ENCODE measurements around the gene PLEKHN1. TPM values are rescaled to one million over a fixed set of nuclear protein-coding genes. Genes with fewer than 3 reads are reported as not detected.

The PLEKHN1 gene
- total RNA-seq, 4 donors from 2014 or later, result 0.17 to 0.50 (median 0.19) TPM; not detected in 1

DNA sequence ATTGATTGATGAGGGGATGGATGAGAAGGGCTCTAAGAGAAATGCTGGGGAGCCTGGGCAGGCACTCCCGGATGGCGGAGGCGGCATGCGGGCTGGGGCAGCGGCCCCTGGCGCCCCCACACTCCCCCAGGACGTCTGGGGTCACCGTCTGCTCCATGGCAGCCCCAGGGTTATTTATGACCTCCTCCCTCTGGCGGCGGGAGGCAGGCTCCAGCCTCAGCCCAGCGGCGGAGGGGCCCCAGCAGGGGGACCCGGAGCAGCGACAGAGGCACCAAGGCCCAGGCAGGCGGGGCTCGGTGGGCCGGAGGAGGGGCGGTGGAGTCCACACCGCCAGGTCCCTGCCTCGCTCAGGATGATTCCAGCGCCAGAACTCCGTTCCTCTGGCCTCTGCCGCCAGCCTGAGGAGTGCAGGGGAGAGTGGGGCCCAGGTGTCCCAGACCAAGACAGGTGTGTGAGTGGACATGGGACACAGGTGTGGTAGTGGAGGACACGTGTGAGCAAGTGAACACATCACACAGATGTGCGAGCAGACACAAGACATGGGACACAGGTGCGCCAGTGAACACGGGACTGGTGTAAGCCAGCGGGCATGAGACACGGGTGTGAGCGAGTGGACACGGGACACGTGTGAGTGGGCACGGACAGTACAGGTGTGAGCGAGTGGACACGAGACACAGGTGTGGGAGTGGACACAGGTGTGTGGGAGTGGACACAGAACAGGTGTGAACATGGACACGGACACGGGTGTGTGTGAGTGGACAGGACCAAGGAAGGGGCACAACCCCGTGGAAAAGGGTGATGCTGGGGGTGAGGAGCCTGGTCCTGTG is 45.1 kb upstream of the PLEKHN1 start:
- no peak for DNase-seq (ENCODE audit: extremely low spot score)
- H3K4me3 ChIP-seq, result peak overlapping the region in 3 of 4 donors; percentile 5 to 40 (median 28)
- no peaks in the 10 kb centered on the region for H3K36me3 ChIP-seq
- WGBS, result 42% methylated on average over 20 of the region's 38 CpGs
- peaks cover 6 to 100% (median 18%) of the 10 kb centered on the region in 4 donors for H3K27me3 ChIP-seq
- no peak for TF ChIP-seq POLR2A (IDR thresholded peaks at IDR 0.05; ENCODE audit: low read depth)
- peak in 1 of 2 donors; percentile 39 for TF ChIP-seq POLR2AphosphoS5 (IDR thresholded peaks at IDR 0.05)
- TF ChIP-seq EP300 (IDR thresholded peaks at IDR 0.05), result no peak
- TF ChIP-seq, protein P1, sequence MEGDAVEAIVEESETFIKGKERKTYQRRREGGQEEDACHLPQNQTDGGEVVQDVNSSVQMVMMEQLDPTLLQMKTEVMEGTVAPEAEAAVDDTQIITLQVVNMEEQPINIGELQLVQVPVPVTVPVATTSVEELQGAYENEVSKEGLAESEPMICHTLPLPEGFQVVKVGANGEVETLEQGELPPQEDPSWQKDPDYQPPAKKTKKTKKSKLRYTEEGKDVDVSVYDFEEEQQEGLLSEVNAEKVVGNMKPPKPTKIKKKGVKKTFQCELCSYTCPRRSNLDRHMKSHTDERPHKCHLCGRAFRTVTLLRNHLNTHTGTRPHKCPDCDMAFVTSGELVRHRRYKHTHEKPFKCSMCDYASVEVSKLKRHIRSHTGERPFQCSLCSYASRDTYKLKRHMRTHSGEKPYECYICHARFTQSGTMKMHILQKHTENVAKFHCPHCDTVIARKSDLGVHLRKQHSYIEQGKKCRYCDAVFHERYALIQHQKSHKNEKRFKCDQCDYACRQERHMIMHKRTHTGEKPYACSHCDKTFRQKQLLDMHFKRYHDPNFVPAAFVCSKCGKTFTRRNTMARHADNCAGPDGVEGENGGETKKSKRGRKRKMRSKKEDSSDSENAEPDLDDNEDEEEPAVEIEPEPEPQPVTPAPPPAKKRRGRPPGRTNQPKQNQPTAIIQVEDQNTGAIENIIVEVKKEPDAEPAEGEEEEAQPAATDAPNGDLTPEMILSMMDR (IDR thresholded peaks at IDR 0.05), result peak; percentile 38 to 71 (median 61)
- peaks cover 35 to 75% (median 63%) of the 10 kb centered on the region in 4 donors for H3K4me1 ChIP-seq
- intact Hi-C loops (cut with DNase I), result no loop called here
- no peaks in the 10 kb centered on the region for H3K9me3 ChIP-seq
- H3K27ac ChIP-seq (replicated peaks in 1 of 4), result no peak overlapping the region

DNA sequence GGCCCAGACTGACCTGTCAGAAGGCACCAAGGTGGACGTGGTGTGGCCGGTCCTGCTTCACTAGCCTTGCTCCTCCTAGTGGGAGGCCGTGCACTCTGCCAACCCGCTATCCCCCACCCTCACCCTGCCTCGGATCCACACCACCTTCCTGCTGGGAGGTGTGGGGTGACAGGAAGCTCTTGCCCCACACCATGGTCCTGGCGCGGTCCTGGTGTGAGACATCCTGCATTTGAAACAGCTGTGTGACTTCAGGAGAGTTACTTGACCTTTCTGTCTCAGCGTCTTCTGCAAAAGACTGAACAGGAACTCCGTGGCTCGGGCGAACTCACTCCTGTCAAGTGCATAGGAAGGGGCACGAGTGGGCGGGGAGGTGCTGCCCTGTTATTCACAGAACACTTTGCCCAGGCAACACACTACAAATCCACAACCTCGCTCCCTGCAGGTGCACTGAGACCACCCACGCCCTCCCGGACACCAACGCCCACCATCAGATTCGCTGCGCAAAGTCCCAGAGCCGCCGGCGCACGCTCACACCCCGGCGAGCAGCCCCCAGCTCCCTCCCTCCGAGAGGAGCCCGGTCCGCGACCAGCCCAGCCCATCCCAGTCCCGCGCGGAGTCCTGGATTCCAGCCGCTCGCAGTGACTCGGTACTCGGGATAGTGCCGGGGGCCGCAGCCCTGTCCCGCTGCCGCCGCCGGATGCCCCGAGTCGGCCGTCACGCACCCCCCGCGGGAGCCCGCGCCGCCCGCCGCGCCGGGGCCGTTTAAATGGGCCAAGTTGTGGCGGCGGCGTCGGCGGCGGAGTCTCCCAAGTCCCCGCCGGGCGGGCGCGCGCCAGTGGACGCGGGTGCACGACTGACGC is 42.9 kb upstream of the PLEKHN1 start, which contains the start of gene SAMD11:
SAMD11 (plus strand) TSS at position 793 of the 860 bp plus-strand sequence. CDS start 509 bp downstream, outside the sequence.
- intact Hi-C loops (cut with DNase I), result no loop called here
- peak within 1 kb of the TSS; percentile 56 to 68 (median 60) for H3K27ac ChIP-seq (replicated peaks in 1 of 4)

DNA sequence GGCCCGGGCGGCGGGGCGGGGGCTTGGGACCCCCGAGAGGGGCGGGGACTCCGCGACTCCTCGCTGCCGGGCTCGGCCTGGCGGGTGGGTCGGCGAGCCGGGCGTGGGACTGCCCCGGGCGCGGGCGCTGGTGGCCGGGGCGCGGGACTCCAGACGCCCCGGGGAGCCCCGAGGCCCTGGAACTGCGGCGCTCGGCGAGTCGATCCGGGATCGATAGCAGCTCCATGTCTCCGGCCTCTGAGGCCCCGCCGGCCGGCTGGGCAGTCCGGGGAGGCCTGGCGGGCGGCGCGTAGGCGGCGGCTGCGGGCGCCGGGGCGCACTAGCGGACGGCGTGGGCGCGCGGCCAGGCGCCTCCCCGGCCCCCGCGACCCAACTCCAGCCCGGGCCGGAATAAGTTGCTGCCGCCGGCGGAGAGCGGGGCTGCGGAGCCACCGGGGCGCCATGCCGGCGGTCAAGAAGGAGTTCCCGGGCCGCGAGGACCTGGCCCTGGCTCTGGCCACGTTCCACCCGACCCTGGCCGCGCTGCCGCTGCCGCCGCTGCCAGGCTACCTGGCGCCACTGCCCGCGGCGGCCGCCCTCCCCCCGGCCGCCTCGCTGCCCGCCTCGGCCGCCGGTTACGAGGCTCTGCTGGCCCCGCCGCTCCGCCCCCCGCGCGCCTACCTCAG is 42.2 kb upstream of the PLEKHN1 start:
- no peaks in the 10 kb centered on the region for H3K36me3 ChIP-seq
- WGBS, result 0% methylated on average over 42 of the region's 98 CpGs
- H3K27ac ChIP-seq (replicated peaks in 1 of 4), result peak overlapping the region; percentile 56 to 68 (median 60)
- no peaks in the 10 kb centered on the region for H3K9me3 ChIP-seq
- H3K4me3 ChIP-seq, result peak overlapping the region; percentile 57 to 75 (median 62)
- TF ChIP-seq, protein P1 (IDR thresholded peaks at IDR 0.05), result no peak
- no peak for TF ChIP-seq POLR2A (IDR thresholded peaks at IDR 0.05; ENCODE audit: low read depth)
- no peak for TF ChIP-seq POLR2AphosphoS5 (IDR thresholded peaks at IDR 0.05)
- no peak for TF ChIP-seq EP300 (IDR thresholded peaks at IDR 0.05)
- no peak for DNase-seq (ENCODE audit: extremely low spot score)
- H3K4me1 ChIP-seq, result peaks cover 32 to 66% (median 54%) of the 10 kb centered on the region in 4 donors
- peaks cover 6 to 99% (median 22%) of the 10 kb centered on the region in 4 donors for H3K27me3 ChIP-seq
- intact Hi-C loops (cut with DNase I), result no loop called here

More for the DNA sequence above, 42.9 kb upstream of the PLEKHN1 start, which contains the start of gene SAMD11:
- TF ChIP-seq EP300 (IDR thresholded peaks at IDR 0.05) (no peak), POLR2AphosphoS5 (IDR thresholded peaks at IDR 0.05) (peak in 1 of 2 donors; percentile 20)
- TF ChIP-seq, protein P1 (IDR thresholded peaks at IDR 0.05), result peak in 1 of 3 experiments; percentile 33
- Histone ChIP-seq H3K4me1 (peaks cover 32 to 66% (median 54%) of the 10 kb centered on the region in 4 donors), H3K36me3 (no peaks in the 10 kb centered on the region), H3K4me3 (peak within 1 kb of the TSS; percentile 57 to 75 (median 62)), H3K9me3 (no peaks in the 10 kb centered on the region), H3K27me3 (peaks cover 6 to 99% (median 22%) of the 10 kb centered on the region in 4 donors)
- 10% methylated on average over 31 of the region's 72 CpGs for WGBS
- DNase-seq (ENCODE audit: extremely low spot score), result no peak
